ENCODE measurements around the gene SLC12A3. TPM values are rescaled to one million over a fixed set of nuclear protein-coding genes. Genes with fewer than 3 reads are reported as not detected.
"Not testable (repeated sequence)": the region's sequence is repeated elsewhere in the genome, so short reads cannot be mapped to it uniquely, and the experiment has no call there.

Gene SLC12A3
- total RNA-seq, 2 donors from 2014 or later: not detected

GRCh38 chr16:56880176-56880575 lies 15.2 kb downstream of the SLC12A3 start:
- DNase-seq (no peak), ATAC-seq (no peak)
- no peaks in the 10 kb centered on the region for H3K27me3 Mint-ChIP-seq
- no peak overlapping the region for H3K27ac Mint-ChIP-seq
- no peak overlapping the region for H3K4me3 Mint-ChIP-seq
- H3K36me3 Mint-ChIP-seq (ENCODE audit: low read depth): no peaks in the 10 kb centered on the region
- no peaks in the 10 kb centered on the region for H3K4me1 Mint-ChIP-seq
- no peaks in the 10 kb centered on the region for H3K9me3 ChIP-seq (ENCODE audit: control insufficient read depth, low read length, poor library complexity, severe bottlenecking)

- no peaks in the 10 kb centered on the region for H3K27me3 Mint-ChIP-seq
- no peaks in the 10 kb centered on the region for H3K4me1 Mint-ChIP-seq
- DNase-seq: no peak
- no peak overlapping the region for H3K27ac Mint-ChIP-seq
- H3K4me3 Mint-ChIP-seq: no peak overlapping the region
- no peaks in the 10 kb centered on the region for H3K36me3 Mint-ChIP-seq (ENCODE audit: low read depth)
- no peaks in the 10 kb centered on the region for H3K9me3 ChIP-seq (ENCODE audit: control insufficient read depth, low read length, poor library complexity, severe bottlenecking)
- ATAC-seq: no peak
Measured at GRCh38 chr16:56880685-56881084, 15.7 kb downstream of the SLC12A3 start.

- no peaks in the 10 kb centered on the region for H3K36me3 Mint-ChIP-seq (ENCODE audit: low read depth)
- no peaks in the 10 kb centered on the region for H3K27me3 Mint-ChIP-seq
- DNase-seq: no peak
- no peak overlapping the region for H3K4me3 Mint-ChIP-seq
- H3K27ac Mint-ChIP-seq: no peak overlapping the region
- ATAC-seq: no peak
- H3K9me3 ChIP-seq (ENCODE audit: control insufficient read depth, low read length, poor library complexity, severe bottlenecking): no peaks in the 10 kb centered on the region
- H3K4me1 Mint-ChIP-seq: no peaks in the 10 kb centered on the region
Measured at GRCh38 chr16:56882077-56882800, 17.2 kb downstream of the SLC12A3 start.

- Mint-ChIP-seq H3K4me1 (no peaks in the 10 kb centered on the region), H3K27me3 (no peaks in the 10 kb centered on the region), H3K4me3 (no peak overlapping the region), H3K27ac (no peak overlapping the region), H3K36me3 (ENCODE audit: low read depth) (no peaks in the 10 kb centered on the region)
- ATAC-seq (no peak), DNase-seq (no peak)
- no peaks in the 10 kb centered on the region for H3K9me3 ChIP-seq (ENCODE audit: control insufficient read depth, low read length, poor library complexity, severe bottlenecking)
Measured at GRCh38 chr16:56883586-56883985, 18.6 kb downstream of the SLC12A3 start.

GRCh38 chr16:56884026-56884582 lies 19.1 kb downstream of the SLC12A3 start:
- no peak overlapping the region for H3K27ac Mint-ChIP-seq
- no peaks in the 10 kb centered on the region for H3K9me3 ChIP-seq (ENCODE audit: control insufficient read depth, low read length, poor library complexity, severe bottlenecking)
- no peaks in the 10 kb centered on the region for H3K4me1 Mint-ChIP-seq
- no peaks in the 10 kb centered on the region for H3K36me3 Mint-ChIP-seq (ENCODE audit: low read depth)
- H3K27me3 Mint-ChIP-seq: no peaks in the 10 kb centered on the region
- ATAC-seq (no peak), DNase-seq (no peak)
- H3K4me3 Mint-ChIP-seq: no peak overlapping the region

GRCh38 chr16:56884929-56885328 lies 19.9 kb downstream of the SLC12A3 start:
- H3K4me1 Mint-ChIP-seq; H3K36me3 Mint-ChIP-seq (ENCODE audit: low read depth); H3K4me3 Mint-ChIP-seq; H3K27ac Mint-ChIP-seq; H3K27me3 Mint-ChIP-seq; H3K9me3 ChIP-seq (ENCODE audit: control insufficient read depth, low read length, poor library complexity, severe bottlenecking); DNase-seq; ATAC-seq: not testable (repeated sequence)

GRCh38 chr16:56885446-56886162 lies 20.6 kb downstream of the SLC12A3 start:
- Mint-ChIP-seq H3K4me1 (no peaks in the 10 kb centered on the region), H3K27ac (no peak overlapping the region), H3K4me3 (no peak overlapping the region), H3K27me3 (no peaks in the 10 kb centered on the region), H3K36me3 (ENCODE audit: low read depth) (no peaks in the 10 kb centered on the region)
- no peaks in the 10 kb centered on the region for H3K9me3 ChIP-seq (ENCODE audit: control insufficient read depth, low read length, poor library complexity, severe bottlenecking)
- DNase-seq (no peak), ATAC-seq (no peak)

GRCh38 chr16:56886296-56886695 lies 21.3 kb downstream of the SLC12A3 start:
- no peak for ATAC-seq
- no peaks in the 10 kb centered on the region for H3K36me3 Mint-ChIP-seq (ENCODE audit: low read depth)

GRCh38 chr16:56886826-56887225 lies 21.8 kb downstream of the SLC12A3 start:
- H3K4me1 Mint-ChIP-seq: no peaks in the 10 kb centered on the region
- no peaks in the 10 kb centered on the region for H3K27me3 Mint-ChIP-seq
- ATAC-seq: no peak
- no peak for DNase-seq
- no peaks in the 10 kb centered on the region for H3K36me3 Mint-ChIP-seq (ENCODE audit: low read depth)
- H3K9me3 ChIP-seq (ENCODE audit: control insufficient read depth, low read length, poor library complexity, severe bottlenecking): no peaks in the 10 kb centered on the region
- H3K4me3 Mint-ChIP-seq: no peak overlapping the region
- H3K27ac Mint-ChIP-seq: no peak overlapping the region

More at GRCh38 chr16:56886296-56886695, 21.3 kb downstream of the SLC12A3 start:
- Mint-ChIP-seq H3K4me3 (no peak overlapping the region), H3K27me3 (no peaks in the 10 kb centered on the region), H3K4me1 (no peaks in the 10 kb centered on the region), H3K27ac (no peak overlapping the region)
- H3K9me3 ChIP-seq (ENCODE audit: control insufficient read depth, low read length, poor library complexity, severe bottlenecking): no peaks in the 10 kb centered on the region
- DNase-seq: no peak

- Mint-ChIP-seq H3K27ac (no peak overlapping the region), H3K27me3 (no peaks in the 10 kb centered on the region), H3K36me3 (ENCODE audit: low read depth) (no peaks in the 10 kb centered on the region), H3K4me3 (no peak overlapping the region), H3K4me1 (no peaks in the 10 kb centered on the region)
- DNase-seq: no peak
- no peaks in the 10 kb centered on the region for H3K9me3 ChIP-seq (ENCODE audit: control insufficient read depth, low read length, poor library complexity, severe bottlenecking)
- ATAC-seq: peak; percentile 42
Measured at GRCh38 chr16:56888806-56889205, 23.8 kb downstream of the SLC12A3 start.

- H3K4me1 Mint-ChIP-seq: no peaks in the 10 kb centered on the region
- DNase-seq: no peak
- H3K27ac Mint-ChIP-seq: no peak overlapping the region
- H3K4me3 Mint-ChIP-seq: no peak overlapping the region
- ATAC-seq: no peak
- no peaks in the 10 kb centered on the region for H3K36me3 Mint-ChIP-seq (ENCODE audit: low read depth)
- no peaks in the 10 kb centered on the region for H3K27me3 Mint-ChIP-seq
- no peaks in the 10 kb centered on the region for H3K9me3 ChIP-seq (ENCODE audit: control insufficient read depth, low read length, poor library complexity, severe bottlenecking)
Measured at GRCh38 chr16:56889206-56889605, 24.2 kb downstream of the SLC12A3 start.

GRCh38 chr16:56891685-56892084 lies 26.7 kb downstream of the SLC12A3 start:
- H3K4me1 Mint-ChIP-seq: no peaks in the 10 kb centered on the region
- H3K27ac Mint-ChIP-seq: no peak overlapping the region
- H3K36me3 Mint-ChIP-seq (ENCODE audit: low read depth): no peaks in the 10 kb centered on the region

GRCh38 chr16:56892705-56893104 lies 27.7 kb downstream of the SLC12A3 start:
- Mint-ChIP-seq H3K27ac (no peak overlapping the region), H3K36me3 (ENCODE audit: low read depth) (no peaks in the 10 kb centered on the region), H3K4me3 (no peak overlapping the region)

More at GRCh38 chr16:56891685-56892084, 26.7 kb downstream of the SLC12A3 start:
- DNase-seq (no peak), ATAC-seq (no peak)
- no peaks in the 10 kb centered on the region for H3K27me3 Mint-ChIP-seq
- H3K4me3 Mint-ChIP-seq: no peak overlapping the region
- no peaks in the 10 kb centered on the region for H3K9me3 ChIP-seq (ENCODE audit: control insufficient read depth, low read length, poor library complexity, severe bottlenecking)

More at GRCh38 chr16:56892705-56893104, 27.7 kb downstream of the SLC12A3 start:
- no peaks in the 10 kb centered on the region for H3K9me3 ChIP-seq (ENCODE audit: control insufficient read depth, low read length, poor library complexity, severe bottlenecking)
- DNase-seq (no peak), ATAC-seq (no peak)
- Mint-ChIP-seq H3K4me1 (peaks cover 1% of the 10 kb centered on the region), H3K27me3 (no peaks in the 10 kb centered on the region)

All from T-helper 17 cell (primary cell).